Astrocyte of the spinal cord (primary cell): ENCODE measurements around the gene CRX.
"Not testable (repeated sequence)": the region's sequence is repeated elsewhere in the genome, so short reads cannot be mapped to it uniquely, and the experiment has no call there.

ENCODE experiments used
- DNase-seq: peaks from one replicate; pipeline ENCODE4 v3.0.0; 2011; ENCODE audit warnings: low read depth, low spot score
- H3K4me3 ChIP-seq: 2 replicates; pipeline ENCODE4 v1.5.1; 2011; ENCODE audit warnings: low read depth, mild to moderate bottlenecking, low read length, moderate library complexity
- CTCF ChIP-seq: IDR thresholded peaks from 2 replicates; pipeline ENCODE4 v1.5.1; 2012; ENCODE audit warnings: low read depth, mild to moderate bottlenecking, low read length, inconsistent platforms
- in situ Hi-C: cut with HindIII; loops from 2 replicates; pipeline ENCODE4 v1.10.0; 2017; ENCODE audit warnings: low sequenced_read_pairs

Gene CRX

DNA sequence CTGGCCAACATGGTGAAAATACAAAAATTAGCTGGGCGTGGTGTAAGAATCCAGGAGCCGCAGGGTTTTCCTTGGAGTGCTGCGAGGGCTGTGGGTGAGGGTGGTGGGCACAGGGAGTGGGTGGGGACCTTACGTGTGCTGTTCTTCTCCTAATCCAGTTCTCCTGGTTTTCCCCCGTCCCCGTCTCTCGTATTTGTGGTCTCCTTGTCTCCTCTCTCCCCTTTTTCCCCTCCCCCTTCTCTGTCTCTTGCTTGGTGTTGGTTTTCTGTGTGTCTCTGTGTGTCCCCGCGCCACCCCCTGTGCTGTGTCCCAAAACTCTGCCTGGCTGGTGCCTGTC, 41.6 kb upstream of the CRX start:
- DNase-seq: no peak
- TF ChIP-seq CTCF: no peak
- peak overlapping the region; percentile 95 for H3K4me3 ChIP-seq
- in situ Hi-C loops: no loop called here

DNA sequence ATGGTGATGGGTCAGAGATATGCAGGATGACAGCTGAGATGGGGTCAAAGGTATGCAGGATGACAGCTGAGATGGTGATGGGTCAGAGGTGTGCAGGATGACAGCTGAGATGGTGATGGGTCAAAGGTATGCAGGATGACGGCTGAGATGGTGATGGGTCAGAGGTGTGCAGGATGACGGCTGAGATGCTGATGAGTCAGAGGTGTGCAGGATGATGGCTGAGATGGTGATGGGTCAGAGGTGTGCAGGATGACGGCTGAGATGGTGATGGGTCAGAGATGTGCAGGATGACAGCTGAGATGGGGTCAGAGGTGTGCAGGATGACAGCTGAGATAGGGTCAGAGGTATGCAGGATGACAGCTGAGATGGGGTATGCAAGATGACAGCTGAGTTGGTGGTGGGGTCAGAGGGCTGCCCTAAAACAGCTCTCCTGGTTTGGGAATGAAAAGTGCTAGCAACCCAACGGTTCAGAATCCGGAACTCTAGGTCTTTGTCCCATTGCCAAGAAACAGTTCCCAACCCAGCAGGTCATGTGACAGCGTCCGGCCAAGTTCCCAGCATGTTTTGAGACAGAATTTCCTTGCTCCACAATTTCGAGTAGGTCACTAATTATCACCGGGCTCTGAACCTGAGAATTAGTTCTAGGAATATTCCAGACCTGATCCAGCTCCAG, 40.0 kb upstream of the CRX start:
- in situ Hi-C loops: no loop called here
- DNase-seq: no peak
- no peak overlapping the region for H3K4me3 ChIP-seq
- no peak for TF ChIP-seq CTCF

DNA sequence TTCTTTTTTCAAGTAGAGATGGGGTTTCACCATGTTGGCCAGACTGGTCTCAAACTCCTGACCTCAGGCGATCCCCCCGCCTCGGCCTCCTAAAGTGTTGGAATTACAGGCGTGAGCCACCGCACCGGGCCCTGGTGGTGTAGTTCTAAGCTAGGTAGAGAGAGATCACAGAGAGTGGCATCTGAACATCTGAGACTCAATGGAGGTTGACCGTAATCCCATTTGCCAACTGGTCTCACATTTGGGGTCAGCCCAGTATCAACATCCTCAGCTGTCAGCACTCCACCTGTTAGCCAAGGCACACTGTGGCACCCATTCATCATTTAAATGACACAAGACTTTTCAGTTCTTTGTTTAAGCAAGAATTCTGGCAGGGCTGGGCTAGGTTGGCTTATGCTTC, 35.2 kb upstream of the CRX start:
- H3K4me3 ChIP-seq: no peak overlapping the region
- DNase-seq: no peak

GRCh38 chr19:47787307-47787706, 34.4 kb upstream of the CRX start:
- in situ Hi-C loops, H3K4me3 ChIP-seq, DNase-seq: not testable (repeated sequence)

More for the DNA sequence above, 35.2 kb upstream of the CRX start:
- no peak for TF ChIP-seq CTCF
- in situ Hi-C loops: no loop called here

- H3K4me3 ChIP-seq, in situ Hi-C loops, DNase-seq: not testable (repeated sequence)
Observed at GRCh38 chr19:47789811-47790210, 31.9 kb upstream of the CRX start.

- peak; percentile 90 for TF ChIP-seq CTCF
- no peak overlapping the region for H3K4me3 ChIP-seq
- DNase-seq: peak; percentile 50
- in situ Hi-C loops: no loop called here
Observed at GRCh38 chr19:47790398-47790814, 31.3 kb upstream of the CRX start.

- no peak overlapping the region for H3K4me3 ChIP-seq
- no peak for DNase-seq
- in situ Hi-C loops: no loop called here
- no peak for TF ChIP-seq CTCF
Observed at GRCh38 chr19:47792616-47793015, 29.1 kb upstream of the CRX start.

GRCh38 chr19:47794526-47794925, 27.2 kb upstream of the CRX start:
- TF ChIP-seq CTCF: no peak
- no peak for DNase-seq
- in situ Hi-C loops: no loop called here
- no peak overlapping the region for H3K4me3 ChIP-seq
